Vagina (tissue), 2 donors: Measurements from ENCODE around the gene DEPDC7.

Experiments
- CTCF ChIP-seq, 3 experiments: fragments of 450-650 bp in 2 of 3; fragments of 200-600 bp in 1 of 3; sonication (generic) in 1 of 3; IDR thresholded peaks; one replicate each; pipeline ENCODE4 v1.5.1; 2017 to 2019; ENCODE audit warnings: antibody characterized with exemption in 3 of 3, mild to moderate bottlenecking in 2 of 3, moderate library complexity in 2 of 3
- POLR2A ChIP-seq, 2 donors: fragments of 450-650 bp; IDR thresholded peaks; one replicate each; pipeline ENCODE4 v1.6.1; 2017; ENCODE audit warnings: antibody characterized with exemption in 2 of 2, mild to moderate bottlenecking in 2 of 2, moderate library complexity in 2 of 2

GRCh38 chr11:33001751-33002542 is 13.7 kb upstream of the DEPDC7 start:
- TF ChIP-seq CTCF (IDR thresholded peaks at IDR 0.05), result no peak
- TF ChIP-seq POLR2A (IDR thresholded peaks at IDR 0.05), result no peak
